PFSK-1 (cell line): ENCODE results near the gene OMG.

Source experiments
- FOXP2 ChIP-seq: optimal IDR thresholded peaks from 2 replicates; pipeline ENCODE3; 2011; ENCODE audit warnings: borderline replicate concordance, control low read depth, inconsistent platforms; ENCODE audit not compliant: insufficient read depth; ENCODE audit errors: extremely low read length, extremely low read depth
- POLR2AphosphoS5 ChIP-seq: IDR thresholded peaks from 2 replicates; pipeline ENCODE4 v1.6.1; 2012; ENCODE audit warnings: low read depth, mild to moderate bottlenecking, control low read depth, low read length, moderate library complexity
- SIN3A ChIP-seq: IDR thresholded peaks from 2 replicates; pipeline ENCODE4 v1.6.1; 2012; ENCODE audit warnings: mild to moderate bottlenecking, low read length, moderate library complexity, borderline replicate concordance; ENCODE audit not compliant: insufficient read depth
- TAF1 ChIP-seq: IDR thresholded peaks from 2 replicates; pipeline ENCODE4 v1.6.1; 2012; ENCODE audit warnings: low read length, control low read depth, borderline replicate concordance; ENCODE audit not compliant: insufficient read depth
- TF ChIP-seq, protein P1 (sequence below), 2 experiments: IDR thresholded peaks; 2 replicates each; pipeline versions ENCODE4 v1.6.1 to v1.8.0; 2011 to 2012; ENCODE audit warnings: low read depth in 2 of 2, low read length in 2 of 2, control low read depth in 1 of 2, inconsistent platforms in 1 of 2, mild to moderate bottlenecking in 1 of 2, moderate library complexity in 1 of 2; ENCODE audit not compliant: insufficient read depth in 1 of 2

The OMG gene

DNA sequence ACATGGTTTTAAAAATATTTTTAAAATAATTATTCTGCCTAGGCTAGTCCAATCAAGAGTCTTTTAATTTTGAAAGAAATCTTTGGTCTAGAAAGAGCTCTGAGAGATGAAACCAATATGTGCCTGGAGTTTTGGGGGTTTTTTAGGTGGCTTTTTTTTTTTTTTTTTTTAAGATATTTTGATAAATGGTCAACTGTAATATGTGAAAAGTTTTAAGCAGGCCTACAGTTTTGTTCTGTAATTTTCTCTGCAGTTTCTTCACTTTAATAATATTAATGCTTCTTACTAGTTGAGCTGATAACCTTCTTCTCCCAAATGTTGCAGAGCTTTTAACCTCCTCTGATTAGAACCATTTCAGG, 45.1 kb downstream of the OMG start:
- TF ChIP-seq, protein P1, sequence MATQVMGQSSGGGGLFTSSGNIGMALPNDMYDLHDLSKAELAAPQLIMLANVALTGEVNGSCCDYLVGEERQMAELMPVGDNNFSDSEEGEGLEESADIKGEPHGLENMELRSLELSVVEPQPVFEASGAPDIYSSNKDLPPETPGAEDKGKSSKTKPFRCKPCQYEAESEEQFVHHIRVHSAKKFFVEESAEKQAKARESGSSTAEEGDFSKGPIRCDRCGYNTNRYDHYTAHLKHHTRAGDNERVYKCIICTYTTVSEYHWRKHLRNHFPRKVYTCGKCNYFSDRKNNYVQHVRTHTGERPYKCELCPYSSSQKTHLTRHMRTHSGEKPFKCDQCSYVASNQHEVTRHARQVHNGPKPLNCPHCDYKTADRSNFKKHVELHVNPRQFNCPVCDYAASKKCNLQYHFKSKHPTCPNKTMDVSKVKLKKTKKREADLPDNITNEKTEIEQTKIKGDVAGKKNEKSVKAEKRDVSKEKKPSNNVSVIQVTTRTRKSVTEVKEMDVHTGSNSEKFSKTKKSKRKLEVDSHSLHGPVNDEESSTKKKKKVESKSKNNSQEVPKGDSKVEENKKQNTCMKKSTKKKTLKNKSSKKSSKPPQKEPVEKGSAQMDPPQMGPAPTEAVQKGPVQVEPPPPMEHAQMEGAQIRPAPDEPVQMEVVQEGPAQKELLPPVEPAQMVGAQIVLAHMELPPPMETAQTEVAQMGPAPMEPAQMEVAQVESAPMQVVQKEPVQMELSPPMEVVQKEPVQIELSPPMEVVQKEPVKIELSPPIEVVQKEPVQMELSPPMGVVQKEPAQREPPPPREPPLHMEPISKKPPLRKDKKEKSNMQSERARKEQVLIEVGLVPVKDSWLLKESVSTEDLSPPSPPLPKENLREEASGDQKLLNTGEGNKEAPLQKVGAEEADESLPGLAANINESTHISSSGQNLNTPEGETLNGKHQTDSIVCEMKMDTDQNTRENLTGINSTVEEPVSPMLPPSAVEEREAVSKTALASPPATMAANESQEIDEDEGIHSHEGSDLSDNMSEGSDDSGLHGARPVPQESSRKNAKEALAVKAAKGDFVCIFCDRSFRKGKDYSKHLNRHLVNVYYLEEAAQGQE (IDR thresholded peaks at IDR 0.05; ENCODE audit: insufficient read depth in 1 of 2, low read depth in 2 of 2, low read length in 2 of 2) = no peak
- no peak for TF ChIP-seq SIN3A
- TF ChIP-seq TAF1 = no peak
- TF ChIP-seq POLR2AphosphoS5 = no peak
- no peak for TF ChIP-seq FOXP2

DNA sequence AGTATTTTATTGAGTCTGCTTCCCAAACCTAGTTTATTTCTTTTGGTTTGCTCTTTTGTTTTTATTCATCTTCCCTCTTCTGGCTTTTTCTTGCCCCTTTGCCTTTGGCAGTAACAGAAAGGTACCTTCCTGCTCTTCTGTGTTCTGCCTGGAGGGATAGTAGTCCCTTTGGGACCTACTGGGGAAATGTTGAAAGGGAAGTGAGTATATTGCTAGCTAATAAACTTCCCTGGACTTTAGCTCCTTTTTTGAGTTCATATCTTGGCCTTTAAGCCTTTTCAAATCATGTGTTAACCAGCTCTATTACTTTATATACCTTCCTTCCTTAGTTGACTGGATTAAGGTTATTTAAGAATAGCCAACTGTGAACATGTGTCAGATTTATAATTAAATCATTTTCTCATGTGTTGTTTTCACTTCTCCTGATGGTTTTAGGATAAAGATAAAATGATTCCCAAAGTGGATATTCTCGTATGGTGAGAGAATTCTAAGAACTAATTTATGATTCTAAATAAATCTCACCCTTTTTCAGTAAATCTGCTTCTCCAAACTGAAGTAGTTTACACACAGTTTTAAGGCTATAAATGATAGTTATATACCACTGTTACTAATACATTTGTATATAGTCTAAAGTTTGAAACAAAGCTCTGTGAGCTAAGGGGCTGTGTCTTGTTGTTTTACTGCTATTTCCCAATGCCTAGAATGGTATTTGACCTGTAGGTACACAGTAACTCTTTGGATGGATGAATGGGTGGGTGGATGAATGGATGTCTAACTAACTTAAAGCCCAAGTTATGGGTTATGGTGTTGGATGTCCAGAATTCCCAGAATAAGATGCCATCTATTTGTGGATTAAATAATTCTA, 45.7 kb downstream of the OMG start:
- TF ChIP-seq POLR2AphosphoS5 (no peak), SIN3A (no peak), TAF1 (no peak), FOXP2 (no peak)
- TF ChIP-seq, protein P1 (IDR thresholded peaks at IDR 0.05; ENCODE audit: insufficient read depth in 1 of 2, low read depth in 2 of 2, low read length in 2 of 2) = no peak

- TF ChIP-seq POLR2AphosphoS5 = no peak
- TF ChIP-seq TAF1 = no peak
- no peak for TF ChIP-seq SIN3A
- TF ChIP-seq FOXP2 = no peak
- TF ChIP-seq, protein P1 (IDR thresholded peaks at IDR 0.05; ENCODE audit: insufficient read depth in 1 of 2, low read depth in 2 of 2, low read length in 2 of 2) = no peak
Observed at GRCh38 chr17:31250229-31250628, 46.8 kb downstream of the OMG start.

DNA sequence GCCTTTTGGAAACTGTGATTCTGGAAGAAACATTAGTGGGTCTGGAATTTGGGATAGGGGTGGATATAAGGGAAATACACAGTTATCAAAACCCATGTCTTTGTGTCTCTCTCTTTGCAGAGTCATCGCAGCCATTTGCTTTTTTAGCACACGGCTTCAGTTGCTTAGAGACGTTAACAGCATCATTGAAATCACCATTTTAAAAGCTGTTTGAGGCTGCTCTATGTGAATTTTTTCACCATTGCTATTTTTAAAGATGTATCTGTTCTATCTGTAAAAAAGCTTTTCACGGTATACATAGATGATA, 47.3 kb downstream of the OMG start:
- TF ChIP-seq FOXP2 (no peak), TAF1 (no peak), SIN3A (no peak), POLR2AphosphoS5 (no peak)
- TF ChIP-seq, protein P1 (IDR thresholded peaks at IDR 0.05; ENCODE audit: insufficient read depth in 1 of 2, low read depth in 2 of 2, low read length in 2 of 2) = no peak
